ENCODE results near the gene ACKR3. TPM values are rescaled to one million over a fixed set of nuclear protein-coding genes. Genes with fewer than 3 reads are reported as not detected.

ACKR3 gene
- total and polyA plus RNA-seq, 2 experiments from 2014 or later: 1.0 to 3.0 TPM

GRCh38 chr2:236545248-236545658, 24.4 kb upstream of the ACKR3 start:
- no peaks in the 10 kb centered on the region for H3K79me2 ChIP-seq (replicated peaks; ENCODE audit: insufficient read depth)
- TF ChIP-seq, protein P1, sequence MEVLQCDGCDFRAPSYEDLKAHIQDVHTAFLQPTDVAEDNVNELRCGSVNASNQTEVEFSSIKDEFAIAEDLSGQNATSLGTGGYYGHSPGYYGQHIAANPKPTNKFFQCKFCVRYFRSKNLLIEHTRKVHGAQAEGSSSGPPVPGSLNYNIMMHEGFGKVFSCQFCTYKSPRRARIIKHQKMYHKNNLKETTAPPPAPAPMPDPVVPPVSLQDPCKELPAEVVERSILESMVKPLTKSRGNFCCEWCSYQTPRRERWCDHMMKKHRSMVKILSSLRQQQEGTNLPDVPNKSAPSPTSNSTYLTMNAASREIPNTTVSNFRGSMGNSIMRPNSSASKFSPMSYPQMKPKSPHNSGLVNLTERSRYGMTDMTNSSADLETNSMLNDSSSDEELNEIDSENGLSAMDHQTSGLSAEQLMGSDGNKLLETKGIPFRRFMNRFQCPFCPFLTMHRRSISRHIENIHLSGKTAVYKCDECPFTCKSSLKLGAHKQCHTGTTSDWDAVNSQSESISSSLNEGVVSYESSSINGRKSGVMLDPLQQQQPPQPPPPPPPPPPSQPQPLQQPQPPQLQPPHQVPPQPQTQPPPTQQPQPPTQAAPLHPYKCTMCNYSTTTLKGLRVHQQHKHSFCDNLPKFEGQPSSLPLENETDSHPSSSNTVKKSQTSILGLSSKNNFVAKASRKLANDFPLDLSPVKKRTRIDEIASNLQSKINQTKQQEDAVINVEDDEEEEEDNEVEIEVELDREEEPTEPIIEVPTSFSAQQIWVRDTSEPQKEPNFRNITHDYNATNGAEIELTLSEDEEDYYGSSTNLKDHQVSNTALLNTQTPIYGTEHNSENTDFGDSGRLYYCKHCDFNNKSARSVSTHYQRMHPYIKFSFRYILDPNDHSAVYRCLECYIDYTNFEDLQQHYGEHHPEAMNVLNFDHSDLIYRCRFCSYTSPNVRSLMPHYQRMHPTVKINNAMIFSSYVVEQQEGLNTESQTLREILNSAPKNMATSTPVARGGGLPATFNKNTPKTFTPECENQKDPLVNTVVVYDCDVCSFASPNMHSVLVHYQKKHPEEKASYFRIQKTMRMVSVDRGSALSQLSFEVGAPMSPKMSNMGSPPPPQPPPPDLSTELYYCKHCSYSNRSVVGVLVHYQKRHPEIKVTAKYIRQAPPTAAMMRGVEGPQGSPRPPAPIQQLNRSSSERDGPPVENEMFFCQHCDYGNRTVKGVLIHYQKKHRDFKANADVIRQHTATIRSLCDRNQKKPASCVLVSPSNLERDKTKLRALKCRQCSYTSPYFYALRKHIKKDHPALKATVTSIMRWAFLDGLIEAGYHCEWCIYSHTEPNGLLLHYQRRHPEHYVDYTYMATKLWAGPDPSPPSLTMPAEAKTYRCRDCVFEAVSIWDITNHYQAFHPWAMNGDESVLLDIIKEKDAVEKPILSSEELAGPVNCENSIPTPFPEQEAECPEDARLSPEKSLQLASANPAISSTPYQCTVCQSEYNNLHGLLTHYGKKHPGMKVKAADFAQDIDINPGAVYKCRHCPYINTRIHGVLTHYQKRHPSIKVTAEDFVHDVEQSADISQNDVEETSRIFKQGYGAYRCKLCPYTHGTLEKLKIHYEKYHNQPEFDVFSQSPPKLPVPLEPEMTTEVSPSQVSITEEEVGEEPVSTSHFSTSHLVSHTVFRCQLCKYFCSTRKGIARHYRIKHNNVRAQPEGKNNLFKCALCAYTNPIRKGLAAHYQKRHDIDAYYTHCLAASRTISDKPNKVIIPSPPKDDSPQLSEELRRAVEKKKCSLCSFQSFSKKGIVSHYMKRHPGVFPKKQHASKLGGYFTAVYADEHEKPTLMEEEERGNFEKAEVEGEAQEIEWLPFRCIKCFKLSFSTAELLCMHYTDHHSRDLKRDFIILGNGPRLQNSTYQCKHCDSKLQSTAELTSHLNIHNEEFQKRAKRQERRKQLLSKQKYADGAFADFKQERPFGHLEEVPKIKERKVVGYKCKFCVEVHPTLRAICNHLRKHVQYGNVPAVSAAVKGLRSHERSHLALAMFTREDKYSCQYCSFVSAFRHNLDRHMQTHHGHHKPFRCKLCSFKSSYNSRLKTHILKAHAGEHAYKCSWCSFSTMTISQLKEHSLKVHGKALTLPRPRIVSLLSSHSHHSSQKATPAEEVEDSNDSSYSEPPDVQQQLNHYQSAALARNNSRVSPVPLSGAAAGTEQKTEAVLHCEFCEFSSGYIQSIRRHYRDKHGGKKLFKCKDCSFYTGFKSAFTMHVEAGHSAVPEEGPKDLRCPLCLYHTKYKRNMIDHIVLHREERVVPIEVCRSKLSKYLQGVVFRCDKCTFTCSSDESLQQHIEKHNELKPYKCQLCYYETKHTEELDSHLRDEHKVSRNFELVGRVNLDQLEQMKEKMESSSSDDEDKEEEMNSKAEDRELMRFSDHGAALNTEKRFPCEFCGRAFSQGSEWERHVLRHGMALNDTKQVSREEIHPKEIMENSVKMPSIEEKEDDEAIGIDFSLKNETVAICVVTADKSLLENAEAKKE (CRISPR knock-in tag; IDR thresholded peaks at IDR 0.05): no peak
- TF ChIP-seq POLR2AphosphoS5 (IDR thresholded peaks at IDR 0.05; ENCODE audit: low read depth) (no peak), CREB1 (CRISPR knock-in tag; IDR thresholded peaks at IDR 0.05; ENCODE audit: low read depth) (no peak), EZH2 (IDR thresholded peaks at IDR 0.05; ENCODE audit: low read depth, unreplicated experiment) (no peak), ZNF331 (CRISPR knock-in tag; IDR thresholded peaks at IDR 0.05; ENCODE audit: low read depth) (no peak), ZNF114 (CRISPR knock-in tag; IDR thresholded peaks at IDR 0.05) (no peak), REST (IDR thresholded peaks at IDR 0.05; ENCODE audit: unreplicated experiment) (no peak), STAT1 (IDR thresholded peaks at IDR 0.05; ENCODE audit: unreplicated experiment) (no peak), ETS1 (IDR thresholded peaks at IDR 0.05) (no peak), EZH2phosphoT487 (IDR thresholded peaks at IDR 0.05; ENCODE audit: unreplicated experiment) (no peak), NANOG (IDR thresholded peaks at IDR 0.05; ENCODE audit: borderline replicate concordance) (no peak), JUNB (IDR thresholded peaks at IDR 0.05; ENCODE audit: unreplicated experiment) (no peak)
- TF ChIP-seq, protein P2, sequence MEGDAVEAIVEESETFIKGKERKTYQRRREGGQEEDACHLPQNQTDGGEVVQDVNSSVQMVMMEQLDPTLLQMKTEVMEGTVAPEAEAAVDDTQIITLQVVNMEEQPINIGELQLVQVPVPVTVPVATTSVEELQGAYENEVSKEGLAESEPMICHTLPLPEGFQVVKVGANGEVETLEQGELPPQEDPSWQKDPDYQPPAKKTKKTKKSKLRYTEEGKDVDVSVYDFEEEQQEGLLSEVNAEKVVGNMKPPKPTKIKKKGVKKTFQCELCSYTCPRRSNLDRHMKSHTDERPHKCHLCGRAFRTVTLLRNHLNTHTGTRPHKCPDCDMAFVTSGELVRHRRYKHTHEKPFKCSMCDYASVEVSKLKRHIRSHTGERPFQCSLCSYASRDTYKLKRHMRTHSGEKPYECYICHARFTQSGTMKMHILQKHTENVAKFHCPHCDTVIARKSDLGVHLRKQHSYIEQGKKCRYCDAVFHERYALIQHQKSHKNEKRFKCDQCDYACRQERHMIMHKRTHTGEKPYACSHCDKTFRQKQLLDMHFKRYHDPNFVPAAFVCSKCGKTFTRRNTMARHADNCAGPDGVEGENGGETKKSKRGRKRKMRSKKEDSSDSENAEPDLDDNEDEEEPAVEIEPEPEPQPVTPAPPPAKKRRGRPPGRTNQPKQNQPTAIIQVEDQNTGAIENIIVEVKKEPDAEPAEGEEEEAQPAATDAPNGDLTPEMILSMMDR (conservative IDR thresholded peaks at IDR 0.05; ENCODE audit: low read depth in 2 of 2): no peak
- H3K27ac Mint-ChIP-seq: no peak overlapping the region
- H3K27me3 ChIP-seq (ENCODE audit: insufficient read depth): no peaks in the 10 kb centered on the region
- no peaks in the 10 kb centered on the region for H4K20me1 ChIP-seq (replicated peaks; ENCODE audit: insufficient read depth)
- no peaks in the 10 kb centered on the region for H3K4me1 ChIP-seq (ENCODE audit: insufficient read depth)
- H3K4me1 Mint-ChIP-seq: peaks cover 6% of the 10 kb centered on the region; the same call in 2 of the 3 replicates
- no peak overlapping the region for H3K4me3 ChIP-seq
- H3F3A ChIP-seq (replicated peaks; ENCODE audit: low read depth): no peaks in the 10 kb centered on the region
- no peak for ATAC-seq
- DNase-seq (ENCODE audit: low spot score): no peak
- H3K36me3 ChIP-seq (ENCODE audit: insufficient read depth): no peaks in the 10 kb centered on the region
- no peak overlapping the region for H3K27ac ChIP-seq (ENCODE audit: low read depth)
- no peaks in the 10 kb centered on the region; the same call in 1 of the 2 replicates for H3K9me2 ChIP-seq (ENCODE audit: insufficient read depth)
- H3K27me3 Mint-ChIP-seq (ENCODE audit: insufficient read depth, low read depth, poor library complexity): no peaks in the 10 kb centered on the region
- no peaks in the 10 kb centered on the region for H3K36me3 Mint-ChIP-seq (ENCODE audit: low read depth)
- no peak overlapping the region for H3K4me2 ChIP-seq
- H3K9me3 Mint-ChIP-seq: no peaks in the 10 kb centered on the region
- H2AFZ ChIP-seq: no peak overlapping the region
- no peak overlapping the region for H3K4me3 Mint-ChIP-seq

Measured in GM23338 (cell line).